HG02763 (cell line): ENCODE data around the gene NRXN3.

Source experiments
- ATAC-seq: cut with Tn5 transposase; IDR thresholded peaks from one replicate; pipeline ENCODE4 v1.9.1; 2021; ENCODE audit warnings: mild to moderate bottlenecking, moderate library complexity; ENCODE audit not compliant: unreplicated experiment

NRXN3 gene

GRCh38 chr14:79483477-79484388 lies 1313.6 kb downstream of the NRXN3 start:
- no peak for ATAC-seq

GRCh38 chr14:79487632-79488031 lies 1317.5 kb downstream of the NRXN3 start:
- no peak for ATAC-seq

- no peak for ATAC-seq
These were observed 1321.0 kb downstream of the NRXN3 start for GRCh38 chr14:79491161-79491560.

GRCh38 chr14:79493081-79493645 lies 1323.0 kb downstream of the NRXN3 start:
- ATAC-seq = no peak

GRCh38 chr14:79496701-79497100 lies 1326.5 kb downstream of the NRXN3 start:
- no peak for ATAC-seq

GRCh38 chr14:79500489-79500888 lies 1330.3 kb downstream of the NRXN3 start:
- no peak for ATAC-seq

- ATAC-seq = no peak
These were observed 1332.1 kb downstream of the NRXN3 start for GRCh38 chr14:79502136-79502750.

GRCh38 chr14:79502751-79503148 lies 1332.6 kb downstream of the NRXN3 start:
- ATAC-seq = no peak

GRCh38 chr14:79510659-79511058 lies 1340.5 kb downstream of the NRXN3 start:
- no peak for ATAC-seq

- no peak for ATAC-seq
These were observed 1341.0 kb downstream of the NRXN3 start for GRCh38 chr14:79511146-79511545.

- ATAC-seq = no peak
These were observed 1343.3 kb downstream of the NRXN3 start for GRCh38 chr14:79513446-79513845.

- no peak for ATAC-seq
These were observed 1344.5 kb downstream of the NRXN3 start for GRCh38 chr14:79514700-79515099.

- ATAC-seq = no peak
These were observed 1345.0 kb downstream of the NRXN3 start for GRCh38 chr14:79515158-79515557.

- ATAC-seq = no peak
These were observed 1345.8 kb downstream of the NRXN3 start for GRCh38 chr14:79516009-79516408.

- no peak for ATAC-seq
These were observed 1355.2 kb downstream of the NRXN3 start for GRCh38 chr14:79525416-79525815.

- no peak for ATAC-seq
These were observed 1358.7 kb downstream of the NRXN3 start for GRCh38 chr14:79528828-79529416.

GRCh38 chr14:79530555-79530954 lies 1360.4 kb downstream of the NRXN3 start:
- ATAC-seq = no peak

- ATAC-seq = no peak
These were observed 1364.7 kb downstream of the NRXN3 start for GRCh38 chr14:79534703-79535353.

GRCh38 chr14:79540394-79540793 lies 1370.2 kb downstream of the NRXN3 start:
- ATAC-seq = no peak

- ATAC-seq = no peak
These were observed 1371.9 kb downstream of the NRXN3 start for GRCh38 chr14:79542121-79542520.

- no peak for ATAC-seq
These were observed 1373.2 kb downstream of the NRXN3 start for GRCh38 chr14:79543348-79543747.
